ENCODE measurements around the gene SCFD2.

GRCh38 chr4:53240573-53240972, 125.3 kb downstream of the SCFD2 start:
- TF ChIP-seq CTCF (conservative IDR thresholded peaks at IDR 0.05): no peak
- TF ChIP-seq EZH2 (IDR thresholded peaks at IDR 0.05; ENCODE audit: low read depth): no peak

Data from PC-9 (cell line).